Measurements from ENCODE around the gene GCGR.

GCGR gene

GRCh38 chr17:81803728-81804558 is at the start of gene GCGR:
TSS of gene GCGR (plus strand) at chr17:81804150. CDS start at chr17:81809019, 4,869 bp downstream.
- no peak for DNase-seq

- no peak for DNase-seq
Measured at GRCh38 chr17:81792675-81793615, 11.0 kb upstream of the GCGR start.

- DNase-seq, result no peak
Measured at GRCh38 chr17:81794074-81794476, 9.9 kb upstream of the GCGR start.

- DNase-seq, result no peak
Measured at GRCh38 chr17:81794509-81794908, 9.4 kb upstream of the GCGR start.

- DNase-seq, result no peak
Measured at GRCh38 chr17:81801327-81801726, 2.6 kb upstream of the GCGR start.

GRCh38 chr17:81802048-81802758 is 1.7 kb upstream of the GCGR start:
- DNase-seq, result no peak

GRCh38 chr17:81802856-81803643 is 900 bp upstream of the GCGR start:
- DNase-seq, result no peak

- no peak for DNase-seq
Measured at GRCh38 chr17:81804559-81805399, 829 bp downstream of the GCGR start.

GRCh38 chr17:81805707-81806460 is 1.9 kb downstream of the GCGR start:
- DNase-seq, result no peak

- DNase-seq, result no peak
Measured at GRCh38 chr17:81806461-81807209, 2.7 kb downstream of the GCGR start.

GRCh38 chr17:81807210-81807719 is 3.3 kb downstream of the GCGR start:
- DNase-seq, result no peak

GRCh38 chr17:81807839-81808238 is 3.9 kb downstream of the GCGR start:
- no peak for DNase-seq

GRCh38 chr17:81808778-81809555 is 5.0 kb downstream of the GCGR start:
- DNase-seq, result no peak

- no peak for DNase-seq
Measured at GRCh38 chr17:81809556-81809998, 5.6 kb downstream of the GCGR start.

- DNase-seq, result no peak
Measured at GRCh38 chr17:81810476-81810875, 6.5 kb downstream of the GCGR start.

- no peak for DNase-seq
Measured at GRCh38 chr17:81810892-81811704, 7.1 kb downstream of the GCGR start.

- DNase-seq, result no peak
Measured at GRCh38 chr17:81811705-81812570, 8.0 kb downstream of the GCGR start.

All from CD4-positive, alpha-beta T cell treated with Interleukin-17A for 1 hour (primary cell).